Activated CD4-positive, alpha-beta T cell treated with anti-CD3 and anti-CD28 coated beads for 36 hours (primary cell): Measurements from ENCODE around the gene PDIA4. TPM values are rescaled to one million over a fixed set of nuclear protein-coding genes. Genes with fewer than 3 reads are reported as not detected.
A peak's percentile ranks its signal among the peaks of the same experiment; 100 is the strongest.

Experiments used
- ATAC-seq: fragments of 200-7000 bp; cut with Tn5 transposase; one replicate; pipeline ENCODE4 v1.10.0; 2021; ENCODE audit warnings: mild to moderate bottlenecking, moderate library complexity
- CTCF ChIA-PET: fragments of 350-600 bp; sonication (Branson Sonifier 250); formaldehyde crosslinking; loops from one replicate; lab custom pipeline; 2021; ENCODE audit warnings: antibody characterized with exemption; lab: Charles Lee
- POLR2A ChIA-PET: fragments of 350-600 bp; sonication (Branson Sonifier 250); formaldehyde crosslinking; loops from one replicate; lab custom pipeline; 2021; ENCODE audit warnings: antibody characterized with exemption, inconsistent platforms; lab: Charles Lee
- DNase-seq: peaks from one replicate; pipeline ENCODE4 v3.0.0-alpha.2; 2020
- H3K27ac Mint-ChIP-seq: one replicate; pipeline ENCODE4 v1.8.0; 2021; ENCODE audit warnings: mixed read lengths
- H3K27me3 Mint-ChIP-seq: one replicate; pipeline ENCODE4 v1.8.0; 2021; ENCODE audit warnings: mixed read lengths
- H3K36me3 Mint-ChIP-seq: one replicate; pipeline ENCODE4 v1.8.0; 2021; ENCODE audit warnings: low read depth, mixed read lengths
- H3K4me1 Mint-ChIP-seq: one replicate; pipeline ENCODE4 v1.8.0; 2021; ENCODE audit warnings: mixed read lengths
- H3K4me3 Mint-ChIP-seq: one replicate; pipeline ENCODE4 v1.8.0; 2021; ENCODE audit warnings: mild to moderate bottlenecking, moderate library complexity, mixed read lengths
- H3K9me3 Mint-ChIP-seq: one replicate; pipeline ENCODE4 v1.8.0; 2021; ENCODE audit warnings: low read depth, mixed read lengths
- intact Hi-C, 2 experiments: fragments of 100-400 bp; cut with DNase I in 1 of 2; cut with micrococcal nuclease in 1 of 2; formaldehyde crosslinking; loops; one replicate each; pipeline versions ENCODE4 v1.14.2 to v1.15.1; 2022 to 2024; cut with DNase I, micrococcal nuclease
- total RNA-seq, 2 experiments: library from RNA; stranded (reverse); gene quantifications; one replicate each; pipeline ENCODE4 v1.2.3, GENCODE V29; 2021

PDIA4 gene
- total RNA-seq, 2 experiments from 2014 or later, result 88.3 to 90.1 TPM

GRCh38 chr7:149003018-149003417 is 25.3 kb downstream of the PDIA4 start:
- ATAC-seq (no peak), DNase-seq (no peak)
- peaks cover 2% of the 10 kb centered on the region for H3K4me1 Mint-ChIP-seq
- ChIA-PET CTCF (interaction anchor here (0.6 to 1.4 kb wide), 4 partner anchors 16 to 508 kb away, joined by 3 to 5 read pairs (median 3); no protein-coding TSS in a partner anchor), POLR2A (no interaction called here)
- H3K4me3 Mint-ChIP-seq, result no peak overlapping the region
- H3K27ac Mint-ChIP-seq, result no peak overlapping the region
- intact Hi-C loops, result no loop called here
- H3K9me3 Mint-ChIP-seq, result no peaks in the 10 kb centered on the region
- peaks cover 38% of the 10 kb centered on the region for H3K36me3 Mint-ChIP-seq
- H3K27me3 Mint-ChIP-seq, result no peaks in the 10 kb centered on the region

DNA sequence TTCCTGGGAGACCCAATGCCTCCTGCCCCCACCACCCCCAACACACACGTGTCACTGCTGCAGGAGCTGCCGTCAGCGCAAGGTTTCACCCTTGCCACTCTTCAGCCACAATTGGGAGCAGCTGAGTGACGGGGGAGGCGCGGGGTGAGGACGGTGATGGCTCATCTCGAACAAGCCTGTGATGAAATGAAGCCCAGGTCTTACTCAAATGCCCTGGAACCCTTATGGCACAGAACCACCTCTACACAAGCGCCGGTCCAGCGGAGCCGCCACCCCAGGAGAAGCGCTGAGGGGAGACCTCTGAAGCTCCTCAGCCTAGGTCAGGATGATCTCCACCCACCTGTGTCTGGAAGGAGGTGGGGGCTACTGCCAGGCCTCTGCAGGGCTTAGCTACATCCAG is 25.7 kb downstream of the PDIA4 start:
- POLR2A ChIA-PET, result no interaction called here

GRCh38 chr7:149001427-149002068 is 26.8 kb downstream of the PDIA4 start:
- Mint-ChIP-seq H3K27ac (peak overlapping the region; percentile 55), H3K4me1 (peaks cover 2% of the 10 kb centered on the region), H3K27me3 (no peaks in the 10 kb centered on the region), H3K36me3 (peaks cover 30% of the 10 kb centered on the region), H3K9me3 (no peaks in the 10 kb centered on the region), H3K4me3 (no peak overlapping the region)
- no peak for ATAC-seq
- intact Hi-C loops, result no loop called here
- POLR2A ChIA-PET, result interaction anchor here (0.7 kb wide), 1 partner anchor 14 kb away, joined by 3 read pairs; no protein-coding TSS in a partner anchor
- no peak for DNase-seq
- CTCF ChIA-PET, result no interaction called here

More for the DNA sequence above, 25.7 kb downstream of the PDIA4 start:
- Mint-ChIP-seq H3K27me3 (no peaks in the 10 kb centered on the region), H3K36me3 (peaks cover 35% of the 10 kb centered on the region), H3K4me3 (no peak overlapping the region), H3K9me3 (no peaks in the 10 kb centered on the region), H3K27ac (no peak overlapping the region), H3K4me1 (peaks cover 2% of the 10 kb centered on the region)
- DNase-seq, result no peak
- CTCF ChIA-PET, result interaction anchor here (0.7 to 1.4 kb wide), 2 partner anchors 63 to 66 kb away, joined by 3 to 5 read pairs; no protein-coding TSS in a partner anchor
- intact Hi-C loops, result no loop called here
- ATAC-seq, result no peak

DNA sequence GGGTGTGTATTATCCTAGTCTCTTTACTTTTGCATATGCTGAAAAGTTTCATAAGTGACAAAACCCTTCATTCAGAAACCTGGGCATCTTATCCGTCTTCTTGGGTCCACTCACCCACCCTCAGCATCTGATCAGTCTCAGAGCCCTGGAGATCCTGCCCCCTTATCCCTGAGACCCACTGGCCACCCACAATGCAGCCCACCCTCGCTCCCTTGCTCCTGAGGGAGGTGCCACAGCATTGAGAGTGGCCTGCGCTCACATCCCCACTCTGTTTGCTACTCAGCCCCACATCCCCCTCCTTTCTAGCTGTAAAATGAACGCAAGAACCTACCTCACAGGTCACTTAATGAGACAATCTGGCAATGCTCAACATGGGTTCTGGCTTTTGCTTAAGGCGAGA is 27.3 kb downstream of the PDIA4 start:
- ChIA-PET CTCF (interaction anchor here (0.7 kb wide), 1 partner anchor 60 kb away, joined by 3 read pairs; no protein-coding TSS in a partner anchor), POLR2A (no interaction called here)
- no peak overlapping the region for H3K4me3 Mint-ChIP-seq
- ATAC-seq (no peak), DNase-seq (no peak)
- H3K4me1 Mint-ChIP-seq, result no peaks in the 10 kb centered on the region
- H3K9me3 Mint-ChIP-seq, result no peaks in the 10 kb centered on the region
- intact Hi-C loops, result no loop called here
- H3K27ac Mint-ChIP-seq, result peak overlapping the region; percentile 55
- H3K27me3 Mint-ChIP-seq, result no peaks in the 10 kb centered on the region
- H3K36me3 Mint-ChIP-seq, result peaks cover 26% of the 10 kb centered on the region

DNA sequence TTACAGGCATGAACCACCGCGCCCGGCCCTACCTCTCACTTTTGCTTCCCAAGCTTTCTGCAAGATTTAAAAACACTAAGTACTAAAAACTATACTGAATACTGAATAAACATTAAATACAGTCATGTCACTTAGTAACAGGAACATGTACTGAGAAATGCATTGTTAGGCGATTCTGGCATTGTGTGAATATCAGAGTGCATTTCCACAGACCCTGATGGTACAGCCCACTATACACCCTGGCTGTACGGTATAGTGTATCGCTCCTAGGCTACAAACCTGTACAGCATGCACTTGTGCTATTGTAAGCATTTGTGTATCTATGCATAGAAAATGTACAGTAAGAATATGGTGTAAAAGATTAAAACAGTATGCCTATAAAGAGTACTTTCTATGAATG is 29.1 kb downstream of the PDIA4 start:
- POLR2A ChIA-PET, result no interaction called here
- no peaks in the 10 kb centered on the region for H3K27me3 Mint-ChIP-seq
- H3K4me3 Mint-ChIP-seq, result no peak overlapping the region
- ATAC-seq (no peak), DNase-seq (no peak)
- H3K4me1 Mint-ChIP-seq, result no peaks in the 10 kb centered on the region
- no peak overlapping the region for H3K27ac Mint-ChIP-seq
- H3K9me3 Mint-ChIP-seq, result no peaks in the 10 kb centered on the region
- intact Hi-C loops, result no loop called here
- CTCF ChIA-PET, result interaction anchor here (0.7 kb wide), 1 partner anchor 104 kb away, joined by 4 read pairs; no protein-coding TSS in a partner anchor
- peaks cover 19% of the 10 kb centered on the region for H3K36me3 Mint-ChIP-seq

DNA sequence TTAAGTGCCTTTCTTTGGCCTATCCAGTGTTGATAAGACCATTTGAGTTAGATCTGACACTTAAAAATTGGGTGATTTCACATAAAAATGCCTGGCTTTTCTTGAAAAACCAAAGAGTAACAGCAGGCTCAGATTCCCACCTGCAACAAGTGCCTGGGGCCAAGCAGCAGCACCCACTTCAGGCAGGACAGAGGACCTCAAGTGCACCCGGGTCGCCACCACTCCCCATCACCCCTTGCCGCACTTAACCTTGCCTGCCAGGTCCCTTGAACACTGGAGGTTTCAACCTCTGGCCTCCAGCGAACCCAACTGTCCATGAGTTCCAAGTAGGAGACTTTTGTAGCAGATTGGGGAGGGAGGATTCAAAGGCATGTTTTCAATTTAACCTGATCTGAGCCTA is 30.8 kb downstream of the PDIA4 start:
- DNase-seq (no peak), ATAC-seq (no peak)
- no peaks in the 10 kb centered on the region for H3K4me1 Mint-ChIP-seq
- ChIA-PET CTCF (interaction anchor here (0.6 to 0.8 kb wide), 2 partner anchors 8 to 158 kb away, joined by 3 to 5 read pairs; no protein-coding TSS in a partner anchor), POLR2A (no interaction called here)
- H3K9me3 Mint-ChIP-seq, result no peaks in the 10 kb centered on the region
- no peaks in the 10 kb centered on the region for H3K27me3 Mint-ChIP-seq
- H3K4me3 Mint-ChIP-seq, result no peak overlapping the region
- H3K36me3 Mint-ChIP-seq, result peaks cover 12% of the 10 kb centered on the region
- H3K27ac Mint-ChIP-seq, result no peak overlapping the region
- intact Hi-C loops, result no loop called here

- no peaks in the 10 kb centered on the region for H3K4me1 Mint-ChIP-seq
- no peaks in the 10 kb centered on the region for H3K9me3 Mint-ChIP-seq
- no peak for ATAC-seq
- H3K27me3 Mint-ChIP-seq, result no peaks in the 10 kb centered on the region
- no peak overlapping the region for H3K4me3 Mint-ChIP-seq
- H3K27ac Mint-ChIP-seq, result no peak overlapping the region
- H3K36me3 Mint-ChIP-seq, result no peaks in the 10 kb centered on the region
- CTCF ChIA-PET, result interaction anchor here (0.5 to 0.6 kb wide), 3 partner anchors 92 to 115 kb away, joined by 3 read pairs; no protein-coding TSS in a partner anchor
- intact Hi-C loops, result no loop called here
- DNase-seq, result no peak
- POLR2A ChIA-PET, result no interaction called here
Observed at GRCh38 chr7:148994576-148994975, 33.7 kb downstream of the PDIA4 start.

- no peaks in the 10 kb centered on the region for H3K36me3 Mint-ChIP-seq
- ATAC-seq, result no peak
- ChIA-PET POLR2A (no interaction called here), CTCF (interaction anchor here (1.0 to 1.5 kb wide), 2 partner anchors 12 to 73 kb away, joined by 4 to 6 read pairs; no protein-coding TSS in a partner anchor)
- no peak for DNase-seq
- H3K27me3 Mint-ChIP-seq, result no peaks in the 10 kb centered on the region
- intact Hi-C loops, result no loop called here
- no peak overlapping the region for H3K27ac Mint-ChIP-seq
- no peak overlapping the region for H3K4me3 Mint-ChIP-seq
- H3K4me1 Mint-ChIP-seq, result peaks cover 6% of the 10 kb centered on the region
- no peaks in the 10 kb centered on the region for H3K9me3 Mint-ChIP-seq
Observed at GRCh38 chr7:148993193-148993592, 35.1 kb downstream of the PDIA4 start.

- ATAC-seq (no peak), DNase-seq (no peak)
- CTCF ChIA-PET, result interaction anchor here (0.7 to 1.7 kb wide), 5 partner anchors 14 to 161 kb away, joined by 3 to 5 read pairs (median 3); no protein-coding TSS in a partner anchor
- H3K4me3 Mint-ChIP-seq, result no peak overlapping the region
- no peaks in the 10 kb centered on the region for H3K27me3 Mint-ChIP-seq
- peaks cover 16% of the 10 kb centered on the region for H3K4me1 Mint-ChIP-seq
- no peaks in the 10 kb centered on the region for H3K36me3 Mint-ChIP-seq
- no peaks in the 10 kb centered on the region for H3K9me3 Mint-ChIP-seq
- intact Hi-C loops, result no loop called here
- no peak overlapping the region for H3K27ac Mint-ChIP-seq
- POLR2A ChIA-PET, result interaction anchor here (0.6 kb wide), 1 partner anchor 731 kb away, joined by 5 read pairs; no protein-coding TSS in a partner anchor
Observed at GRCh38 chr7:148991536-148991935, 36.8 kb downstream of the PDIA4 start.

GRCh38 chr7:148987751-148988512 is 40.4 kb downstream of the PDIA4 start:
- Mint-ChIP-seq H3K27me3 (peaks cover 2% of the 10 kb centered on the region), H3K9me3 (no peaks in the 10 kb centered on the region), H3K27ac (peak overlapping the region; percentile 97), H3K4me3 (peak overlapping the region; percentile 90), H3K36me3 (peaks cover 2% of the 10 kb centered on the region), H3K4me1 (peaks cover 40% of the 10 kb centered on the region)
- CTCF ChIA-PET, result interaction anchor here (0.6 to 1.6 kb wide), 11 partner anchors 15 to 723 kb away, joined by 3 to 8 read pairs (median 3); no protein-coding TSS in a partner anchor
- intact Hi-C loops, result loop anchor here (1.0 to 5.0 kb wide), 13 partner anchors 40 to 884 kb away; partner anchors contain the start of genes PDIA4 (in 2 of the 2), ZNF786 (in 2 of the 2), ATP6V0E2 (in 1 of the 2) and EZH2 (in 1 of the 2)
- peak; percentile 9 for ATAC-seq
- DNase-seq, result no peak
- POLR2A ChIA-PET, result interaction anchor here (0.6 kb wide), 2 partner anchors 8 to 14 kb away, joined by 3 to 4 read pairs; no protein-coding TSS in a partner anchor
